Germinal center (tissue), 1 donor: Measurements from ENCODE around the gene PKN1.
A peak's percentile ranks its signal among the peaks of the same experiment; 100 is the strongest.
"Not testable (repeated sequence)": the region's sequence is repeated elsewhere in the genome, so short reads cannot be mapped to it uniquely, and the experiment has no call there.

Experiments used
- DNase-seq: peaks from one replicate; pipeline ENCODE4 v3.0.0; 2012; ENCODE audit warnings: mixed read lengths, low spot score

PKN1 gene

GRCh38 chr19:14487370-14488125 lies 54.4 kb downstream of the PKN1 start:
- DNase-seq = no peak

- no peak for DNase-seq
Measured at GRCh38 chr19:14492756-14493337, 59.7 kb downstream of the PKN1 start.

- DNase-seq = no peak
Measured at GRCh38 chr19:14494411-14494810, 61.3 kb downstream of the PKN1 start.

GRCh38 chr19:14494910-14495671 lies 62.0 kb downstream of the PKN1 start:
- no peak for DNase-seq

GRCh38 chr19:14495672-14496028 lies 62.5 kb downstream of the PKN1 start:
- DNase-seq = no peak

- peak; percentile 98 for DNase-seq
Measured at GRCh38 chr19:14496029-14496833, 63.1 kb downstream of the PKN1 start, which contains the start of gene GIPC1. Gene GIPC1, minus strand, starts transcription at chr19:14496127. Its CDS starts 13,151 bp downstream, at chr19:14482976.

GRCh38 chr19:14496834-14497227 lies 63.7 kb downstream of the PKN1 start:
- DNase-seq = no peak

- DNase-seq = no peak
Measured at GRCh38 chr19:14497228-14497921, 64.3 kb downstream of the PKN1 start.

GRCh38 chr19:14502334-14503092 lies 69.4 kb downstream of the PKN1 start:
- no peak for DNase-seq

GRCh38 chr19:14503285-14503684 lies 70.2 kb downstream of the PKN1 start:
- DNase-seq = no peak

GRCh38 chr19:14504575-14504974 lies 71.5 kb downstream of the PKN1 start:
- DNase-seq = not testable (repeated sequence)

GRCh38 chr19:14505488-14506239 lies 72.6 kb downstream of the PKN1 start:
- peak; percentile 82 for DNase-seq

GRCh38 chr19:14507704-14508542 lies 74.8 kb downstream of the PKN1 start:
- no peak for DNase-seq

GRCh38 chr19:14510311-14511228 lies 77.5 kb downstream of the PKN1 start:
- DNase-seq = no peak

GRCh38 chr19:14511229-14511593 lies 78.1 kb downstream of the PKN1 start:
- DNase-seq = no peak

GRCh38 chr19:14512406-14512961 lies 79.4 kb downstream of the PKN1 start:
- no peak for DNase-seq

- DNase-seq = no peak
Measured at GRCh38 chr19:14514215-14514863, 81.2 kb downstream of the PKN1 start.
